Mesendoderm (in vitro differentiated cells): ENCODE data around the gene TBC1D5.

ENCODE experiments used
- DNase-seq: peaks from one replicate; pipeline ENCODE4 v3.0.0; 2013
- H2AK5ac ChIP-seq: 2 replicates; pipeline ENCODE4 v1.6.1; 2013; ENCODE audit warnings: low read length, inconsistent platforms
- H2BK120ac ChIP-seq: 2 replicates; pipeline ENCODE4 v1.6.1; 2013; ENCODE audit warnings: low read depth, mild to moderate bottlenecking, low read length, moderate library complexity, mixed read lengths
- H2BK15ac ChIP-seq: replicated peaks from 2 replicates; pipeline ENCODE4 v1.6.1; 2013; ENCODE audit warnings: low read depth, mild to moderate bottlenecking, moderate library complexity
- H2BK5ac ChIP-seq: 2 replicates; pipeline ENCODE4 v1.6.1; 2013; ENCODE audit warnings: low read length, inconsistent platforms
- H3K18ac ChIP-seq: 2 replicates; pipeline ENCODE4 v1.6.1; 2013; ENCODE audit warnings: mild to moderate bottlenecking, low read length, mixed read lengths
- H3K23ac ChIP-seq: one replicate; pipeline ENCODE4 v1.6.1; 2013; ENCODE audit warnings: low read length
- H3K27ac ChIP-seq: 2 replicates; pipeline ENCODE4 v1.5.1; 2013; ENCODE audit warnings: low read depth, mild to moderate bottlenecking, inconsistent platforms, low read length, moderate library complexity
- H3K27me3 ChIP-seq: 2 replicates; pipeline ENCODE4 v1.6.1; 2013; ENCODE audit warnings: low read length, control low read depth, mild to moderate bottlenecking, inconsistent platforms; ENCODE audit not compliant: insufficient read depth, poor library complexity
- H3K36me3 ChIP-seq: 2 replicates; pipeline ENCODE4 v1.6.1; 2013; ENCODE audit warnings: low read length, inconsistent platforms; ENCODE audit not compliant: control insufficient read depth, insufficient read depth
- H3K4ac ChIP-seq: one replicate; pipeline ENCODE4 v1.6.1; 2013; ENCODE audit warnings: low read depth, mild to moderate bottlenecking, low read length, moderate library complexity
- H3K4me1 ChIP-seq: 2 replicates; pipeline ENCODE4 v1.6.1; 2013; ENCODE audit warnings: low read depth, low read length, inconsistent platforms; ENCODE audit not compliant: control insufficient read depth
- H3K4me2 ChIP-seq: 2 replicates; pipeline ENCODE4 v1.6.1; 2013; ENCODE audit warnings: low read length
- H3K4me3 ChIP-seq: 2 replicates; pipeline ENCODE4 v1.5.1; 2013; ENCODE audit warnings: mild to moderate bottlenecking, low read length
- H3K56ac ChIP-seq: one replicate; pipeline ENCODE4 v1.6.1; 2013; ENCODE audit warnings: low read length
- H3K79me1 ChIP-seq: 2 replicates; pipeline ENCODE4 v1.6.1; 2013; ENCODE audit warnings: low read length, inconsistent platforms
- H3K79me2 ChIP-seq: 2 replicates; pipeline ENCODE4 v1.6.1; 2013; ENCODE audit warnings: mild to moderate bottlenecking, low read length; ENCODE audit not compliant: control insufficient read depth, insufficient read depth
- H3K9ac ChIP-seq: 2 replicates; pipeline ENCODE4 v1.6.1; 2013; ENCODE audit warnings: low read length, inconsistent platforms
- H4K5ac ChIP-seq: one replicate; pipeline ENCODE4 v1.6.1; 2013; ENCODE audit warnings: low read length
- H4K8ac ChIP-seq: one replicate; pipeline ENCODE4 v1.6.1; 2013; ENCODE audit warnings: low read depth, mild to moderate bottlenecking, control low read depth, low read length, moderate library complexity
- WGBS: extraction: QIAGEN DNeasy Blood & Tissue Kit; methylation state at CpG from one replicate; pipeline ENCODE4 v1.1.7; 2013; ENCODE audit warnings: low lambda C conversion rate, missing lambda C conversion rate; ENCODE audit not compliant: insufficient coverage; ENCODE audit errors: extremely low coverage; 5-methylcytosine and 5-hydroxymethylcytosine counted together

TBC1D5 gene

GRCh38 chr3:17307887-17308286 is 434.5 kb downstream of the TBC1D5 start:
- no peaks in the 10 kb centered on the region for H3K79me1 ChIP-seq
- no peaks in the 10 kb centered on the region for H3K36me3 ChIP-seq
- no peaks in the 10 kb centered on the region for H3K27me3 ChIP-seq
- H3K9ac ChIP-seq, result no peak overlapping the region
- no peak overlapping the region for H3K23ac ChIP-seq
- WGBS, result no CpG with 5 or more reads among the region's 5 CpGs
- no peak overlapping the region for H3K4me3 ChIP-seq
- H3K4ac ChIP-seq, result no peak overlapping the region
- H4K5ac ChIP-seq, result no peak overlapping the region
- no peak overlapping the region for H4K8ac ChIP-seq
- H3K79me2 ChIP-seq, result no peaks in the 10 kb centered on the region
- no peak overlapping the region for H2BK5ac ChIP-seq
- H3K56ac ChIP-seq, result no peak overlapping the region
- no peak overlapping the region for H2BK120ac ChIP-seq
- no peak overlapping the region for H3K18ac ChIP-seq
- H3K4me2 ChIP-seq, result no peak overlapping the region
- DNase-seq, result peak; percentile 18
- no peaks in the 10 kb centered on the region for H3K4me1 ChIP-seq
- H2BK15ac ChIP-seq, result no peak overlapping the region
- no peak overlapping the region for H3K27ac ChIP-seq
- no peak overlapping the region for H2AK5ac ChIP-seq

GRCh38 chr3:17307482-17307881 is 434.9 kb downstream of the TBC1D5 start:
- no peaks in the 10 kb centered on the region for H3K79me2 ChIP-seq
- H2BK15ac ChIP-seq, result no peak overlapping the region
- DNase-seq, result no peak
- H3K4me1 ChIP-seq, result no peaks in the 10 kb centered on the region
- no peak overlapping the region for H4K5ac ChIP-seq
- no peak overlapping the region for H3K27ac ChIP-seq
- no peak overlapping the region for H3K56ac ChIP-seq
- no peak overlapping the region for H3K9ac ChIP-seq
- H2BK5ac ChIP-seq, result no peak overlapping the region
- no peak overlapping the region for H3K18ac ChIP-seq
- H3K23ac ChIP-seq, result no peak overlapping the region
- H3K4me3 ChIP-seq, result no peak overlapping the region
- no peak overlapping the region for H3K4ac ChIP-seq
- no peak overlapping the region for H4K8ac ChIP-seq
- whole genome bisulfite sequencing, result no CpG with 5 or more reads among the region's 1 CpG
- no peak overlapping the region for H2AK5ac ChIP-seq
- H3K36me3 ChIP-seq, result no peaks in the 10 kb centered on the region
- no peak overlapping the region for H3K4me2 ChIP-seq
- no peak overlapping the region for H2BK120ac ChIP-seq
- no peaks in the 10 kb centered on the region for H3K79me1 ChIP-seq
- no peaks in the 10 kb centered on the region for H3K27me3 ChIP-seq

GRCh38 chr3:17304969-17305368 is 437.5 kb downstream of the TBC1D5 start:
- Histone ChIP-seq H3K27ac (no peak overlapping the region), H3K4me3 (no peak overlapping the region), H3K79me1 (no peaks in the 10 kb centered on the region), H3K56ac (no peak overlapping the region), H3K27me3 (no peaks in the 10 kb centered on the region), H2AK5ac (no peak overlapping the region), H3K18ac (no peak overlapping the region), H2BK120ac (no peak overlapping the region), H4K8ac (no peak overlapping the region), H3K36me3 (no peaks in the 10 kb centered on the region), H2BK5ac (no peak overlapping the region), H2BK15ac (no peak overlapping the region), H3K4me2 (no peak overlapping the region), H3K23ac (no peak overlapping the region), H3K4me1 (no peaks in the 10 kb centered on the region), H4K5ac (no peak overlapping the region), H3K4ac (no peak overlapping the region), H3K79me2 (no peaks in the 10 kb centered on the region), H3K9ac (no peak overlapping the region)
- no CpG with 5 or more reads among the region's 1 CpG for WGBS
- no peak for DNase-seq

GRCh38 chr3:17302774-17303173 is 439.7 kb downstream of the TBC1D5 start:
- no peak overlapping the region for H2BK15ac ChIP-seq
- no peaks in the 10 kb centered on the region for H3K79me1 ChIP-seq
- no peak overlapping the region for H2BK5ac ChIP-seq
- H2AK5ac ChIP-seq, result no peak overlapping the region
- no peak overlapping the region for H4K8ac ChIP-seq
- no peak overlapping the region for H3K4ac ChIP-seq
- H3K4me1 ChIP-seq, result no peaks in the 10 kb centered on the region
- no peak overlapping the region for H3K4me2 ChIP-seq
- no peak overlapping the region for H3K23ac ChIP-seq
- H3K36me3 ChIP-seq, result no peaks in the 10 kb centered on the region
- H3K18ac ChIP-seq, result no peak overlapping the region
- no peak overlapping the region for H3K56ac ChIP-seq
- H3K4me3 ChIP-seq, result no peak overlapping the region
- H4K5ac ChIP-seq, result no peak overlapping the region
- H2BK120ac ChIP-seq, result no peak overlapping the region
- H3K9ac ChIP-seq, result no peak overlapping the region
- no peak overlapping the region for H3K27ac ChIP-seq
- no peaks in the 10 kb centered on the region for H3K79me2 ChIP-seq
- H3K27me3 ChIP-seq, result no peaks in the 10 kb centered on the region
- no peak for DNase-seq

GRCh38 chr3:17302170-17302569 is 440.3 kb downstream of the TBC1D5 start:
- no peak overlapping the region for H2BK5ac ChIP-seq
- DNase-seq, result no peak
- H4K8ac ChIP-seq, result no peak overlapping the region
- no peak overlapping the region for H3K4me2 ChIP-seq
- no peak overlapping the region for H3K18ac ChIP-seq
- H3K4me1 ChIP-seq, result no peaks in the 10 kb centered on the region
- no peak overlapping the region for H3K4me3 ChIP-seq
- no peaks in the 10 kb centered on the region for H3K79me2 ChIP-seq
- no peak overlapping the region for H3K23ac ChIP-seq
- H3K36me3 ChIP-seq, result no peaks in the 10 kb centered on the region
- H2BK120ac ChIP-seq, result no peak overlapping the region
- H3K9ac ChIP-seq, result no peak overlapping the region
- no peak overlapping the region for H3K4ac ChIP-seq
- H2BK15ac ChIP-seq, result no peak overlapping the region
- H3K27ac ChIP-seq, result no peak overlapping the region
- no peak overlapping the region for H4K5ac ChIP-seq
- no peaks in the 10 kb centered on the region for H3K79me1 ChIP-seq
- WGBS, result no CpG with 5 or more reads among the region's 2 CpGs
- no peaks in the 10 kb centered on the region for H3K27me3 ChIP-seq
- H2AK5ac ChIP-seq, result no peak overlapping the region
- no peak overlapping the region for H3K56ac ChIP-seq

GRCh38 chr3:17301271-17301670 is 441.2 kb downstream of the TBC1D5 start:
- no CpG with 5 or more reads among the region's 2 CpGs for WGBS

More at GRCh38 chr3:17301271-17301670, 441.2 kb downstream of the TBC1D5 start:
- H3K79me2 ChIP-seq, result no peaks in the 10 kb centered on the region
- no peak overlapping the region for H3K56ac ChIP-seq
- no peak overlapping the region for H2BK5ac ChIP-seq
- H3K18ac ChIP-seq, result no peak overlapping the region
- H3K9ac ChIP-seq, result no peak overlapping the region
- H2BK15ac ChIP-seq, result no peak overlapping the region
- H3K27me3 ChIP-seq, result no peaks in the 10 kb centered on the region
- H3K23ac ChIP-seq, result no peak overlapping the region
- H4K8ac ChIP-seq, result no peak overlapping the region
- H2BK120ac ChIP-seq, result no peak overlapping the region
- no peak overlapping the region for H4K5ac ChIP-seq
- H3K4ac ChIP-seq, result no peak overlapping the region
- H3K4me2 ChIP-seq, result no peak overlapping the region
- no peak for DNase-seq
- H3K4me3 ChIP-seq, result no peak overlapping the region
- no peak overlapping the region for H2AK5ac ChIP-seq
- H3K36me3 ChIP-seq, result no peaks in the 10 kb centered on the region
- no peak overlapping the region for H3K27ac ChIP-seq
- no peaks in the 10 kb centered on the region for H3K4me1 ChIP-seq
- no peaks in the 10 kb centered on the region for H3K79me1 ChIP-seq
